Heart left ventricle (tissue), 13 donors: ENCODE results near the gene CRIP2.

Experiments used
- POLR2A ChIP-seq, 2 donors: fragments of 450-650 bp; IDR thresholded peaks; one replicate each; pipeline ENCODE4 v1.6.1; 2017; ENCODE audit warnings: antibody characterized with exemption in 2 of 2, mild to moderate bottlenecking in 2 of 2, moderate library complexity in 2 of 2
- TF ChIP-seq, protein P1 (sequence below), 12 donors: fragments of 200-600 bp; sonication (generic) in 4 of 12; IDR thresholded peaks; one replicate each; pipeline versions ENCODE4 v1.5.0 to v1.8.0; 2018 to 2022; ENCODE audit warnings: antibody characterized with exemption in 12 of 12, mild to moderate bottlenecking in 5 of 12
- donor health status: ischemic (EF 13 %, LVEDD 7.1; RV severe dilation, severe dysfunction).
- donor health status: DM: no; HTN: yes; CAD: no.
- donor health status: DM: no; HTN: no; CAD: no.
- donor health status: ischemic (EF 25% LVEDD 6.9; RV normal size, moderate dysfunction).
- donor health status: ischemic (EF 25% LVEDD 5.7; RV mildly dilated, moderate dysfunction).
- donor health status: ischemic (EF 35%, LVEDD 5.7; RV mildly dilated, moderate dysfunction).
- donor health status: nonischemic (EF 11% LVEDD 7.7; RV severe dilation, severe dysfunction).
- donor health status: DM: yes; HTN: yes; CAD: no.
- donor health status: PGD.
- donor health status: ischemic (EF 29% LVEDD 5.4; RV normal size, mild dysfunction).
- donor health status: nonischemic (EF 23%, LVEDD 6.1; RV moderate dilation, normal function).

DNA sequence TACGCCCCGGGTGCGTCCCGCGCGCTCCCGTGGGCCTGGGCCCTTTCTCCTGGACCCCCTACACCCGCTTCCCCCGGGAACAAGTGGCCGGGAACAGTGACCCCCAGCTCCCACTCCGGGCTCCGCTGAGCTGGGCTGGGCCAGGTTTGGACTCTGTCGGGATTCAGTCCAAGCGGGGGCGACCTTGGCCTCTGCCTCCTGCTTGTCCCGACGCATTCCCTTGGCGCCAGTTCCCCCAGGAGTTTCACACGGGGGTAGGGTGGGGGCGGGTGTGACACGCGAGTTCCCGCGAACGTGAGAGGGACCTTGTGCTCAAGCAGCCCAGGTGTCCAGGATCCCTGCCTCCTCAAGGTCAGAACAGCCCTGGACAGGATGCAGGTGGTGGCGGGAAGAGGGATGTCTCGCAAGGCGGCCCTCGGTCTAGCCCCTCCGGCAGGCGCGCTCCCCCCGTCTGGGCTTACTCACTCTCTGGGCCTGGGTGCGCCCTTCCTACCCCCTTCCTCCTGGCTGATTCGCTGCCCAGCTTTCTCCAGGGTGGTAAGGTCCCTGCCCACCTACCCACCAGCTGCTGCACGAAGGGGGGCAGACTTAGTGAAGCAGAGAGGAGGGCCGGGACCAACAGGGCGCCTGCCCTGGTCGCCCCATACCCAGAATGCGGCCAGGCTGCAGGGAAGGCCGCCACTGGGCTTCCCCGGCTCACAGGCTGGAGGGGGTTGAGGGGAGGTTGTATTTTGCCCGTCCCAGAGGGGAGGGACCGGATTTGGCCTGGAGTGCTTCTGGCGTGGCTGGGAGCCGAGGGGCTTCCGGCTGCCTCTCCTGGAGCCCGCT, 862 bp downstream of the CRIP2 start:
- no peak for TF ChIP-seq POLR2A (IDR thresholded peaks at IDR 0.05)
- TF ChIP-seq, protein P1, sequence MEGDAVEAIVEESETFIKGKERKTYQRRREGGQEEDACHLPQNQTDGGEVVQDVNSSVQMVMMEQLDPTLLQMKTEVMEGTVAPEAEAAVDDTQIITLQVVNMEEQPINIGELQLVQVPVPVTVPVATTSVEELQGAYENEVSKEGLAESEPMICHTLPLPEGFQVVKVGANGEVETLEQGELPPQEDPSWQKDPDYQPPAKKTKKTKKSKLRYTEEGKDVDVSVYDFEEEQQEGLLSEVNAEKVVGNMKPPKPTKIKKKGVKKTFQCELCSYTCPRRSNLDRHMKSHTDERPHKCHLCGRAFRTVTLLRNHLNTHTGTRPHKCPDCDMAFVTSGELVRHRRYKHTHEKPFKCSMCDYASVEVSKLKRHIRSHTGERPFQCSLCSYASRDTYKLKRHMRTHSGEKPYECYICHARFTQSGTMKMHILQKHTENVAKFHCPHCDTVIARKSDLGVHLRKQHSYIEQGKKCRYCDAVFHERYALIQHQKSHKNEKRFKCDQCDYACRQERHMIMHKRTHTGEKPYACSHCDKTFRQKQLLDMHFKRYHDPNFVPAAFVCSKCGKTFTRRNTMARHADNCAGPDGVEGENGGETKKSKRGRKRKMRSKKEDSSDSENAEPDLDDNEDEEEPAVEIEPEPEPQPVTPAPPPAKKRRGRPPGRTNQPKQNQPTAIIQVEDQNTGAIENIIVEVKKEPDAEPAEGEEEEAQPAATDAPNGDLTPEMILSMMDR (IDR thresholded peaks at IDR 0.05), result no peak
